K562 (cell line): ENCODE results near the gene ZSWIM1. TPM values are rescaled to one million over a fixed set of nuclear protein-coding genes. Genes with fewer than 3 reads are reported as not detected.

Source experiments
- BCL6 ChIP-seq: fragments of 250-450 bp; sonication (Bioruptor Pico); IDR thresholded peaks from 2 replicates; pipeline ENCODE4 v1.4.0; 2020
- E2F5 ChIP-seq: sonication (generic); formaldehyde crosslinking; IDR thresholded peaks from 2 replicates; pipeline ENCODE4 v1.8.0; 2022; ENCODE audit warnings: mild to moderate bottlenecking, missing genetic modification reagents
- HDAC2 ChIP-seq: fragments of 450-650 bp; IDR thresholded peaks from 2 replicates; pipeline ENCODE4 v1.6.1; 2016; ENCODE audit warnings: mild to moderate bottlenecking
- HDGF ChIP-seq: fragments of 450-650 bp; IDR thresholded peaks from 2 replicates; pipeline ENCODE4 v1.6.1; 2016
- IRF1 ChIP-seq: sonication (generic); formaldehyde crosslinking; IDR thresholded peaks from 2 replicates; pipeline ENCODE4 v1.8.0; 2022; ENCODE audit warnings: missing genetic modification reagents, mild to moderate bottlenecking, borderline replicate concordance
- KAT2B ChIP-seq: IDR thresholded peaks from one replicate; pipeline ENCODE4 v1.6.1; 2012; ENCODE audit warnings: low read depth, mild to moderate bottlenecking, control low read depth, inconsistent platforms, low read length, moderate library complexity
- KAT8 ChIP-seq: fragments of 450-650 bp; IDR thresholded peaks from 2 replicates; pipeline ENCODE4 v1.6.1; 2016; ENCODE audit warnings: low read depth, mild to moderate bottlenecking
- MCM3 ChIP-seq: fragments of 450-650 bp; IDR thresholded peaks from 2 replicates; pipeline ENCODE4 v1.6.1; 2016
- MEIS2 ChIP-seq: fragments of 450-650 bp; IDR thresholded peaks from 2 replicates; pipeline ENCODE4 v1.6.1; 2014; ENCODE audit warnings: mild to moderate bottlenecking; ENCODE audit not compliant: partially characterized antibody
- PHB2 ChIP-seq: fragments of 450-650 bp; IDR thresholded peaks from 2 replicates; pipeline ENCODE4 v1.6.1; 2017; ENCODE audit warnings: low read depth
- PHF21A ChIP-seq: fragments of 450-650 bp; IDR thresholded peaks from 2 replicates; pipeline ENCODE4 v1.6.1; 2017; ENCODE audit warnings: low read depth, borderline replicate concordance
- PML ChIP-seq: IDR thresholded peaks from 2 replicates; pipeline ENCODE4 v1.6.1; 2012; ENCODE audit warnings: low read length, inconsistent platforms
- SMAD3 ChIP-seq: fragments of 450-650 bp; formaldehyde crosslinking; conservative IDR thresholded peaks from 2 replicates; pipeline ENCODE4 v1.4.0; 2020; ENCODE audit warnings: mild to moderate bottlenecking
- SNRNP70 ChIP-seq: fragments of 200-400 bp; formaldehyde crosslinking; optimal IDR thresholded peaks from 2 replicates; pipeline ENCODE3; 2017; ENCODE audit warnings: low read depth, low read length
- SRSF1 ChIP-seq: fragments of 200-400 bp; formaldehyde crosslinking; IDR thresholded peaks from 2 replicates; pipeline ENCODE4 v1.6.1; 2017; ENCODE audit warnings: mild to moderate bottlenecking, low read depth, low read length, moderate library complexity
- STAT5A ChIP-seq: IDR thresholded peaks from 2 replicates; pipeline ENCODE4 v1.6.1; 2012; ENCODE audit warnings: low read length, inconsistent platforms, borderline replicate concordance
- TAL1 ChIP-seq: fragments of 450-650 bp; IDR thresholded peaks from 2 replicates; pipeline ENCODE4 v1.6.1; 2016; ENCODE audit warnings: mild to moderate bottlenecking
- ZBED1 ChIP-seq: IDR thresholded peaks from 2 replicates; pipeline ENCODE4 v1.6.1; 2014
- ZBTB12 ChIP-seq: fragments of 250-450 bp; sonication (Bioruptor Pico); IDR thresholded peaks from 2 replicates; pipeline ENCODE4 v1.4.0; 2020
- ZBTB43 ChIP-seq: sonication (generic); formaldehyde crosslinking; IDR thresholded peaks from 2 replicates; pipeline ENCODE4 v1.8.0; 2023; ENCODE audit warnings: mild to moderate bottlenecking, missing genetic modification reagents
- ZNF280B ChIP-seq: fragments of 250-450 bp; sonication (Bioruptor Pico); IDR thresholded peaks from 2 replicates; pipeline ENCODE4 v1.5.1; 2021; ENCODE audit warnings: mild to moderate bottlenecking
- ZNF695 ChIP-seq: fragments of 450-650 bp; formaldehyde crosslinking; IDR thresholded peaks from 2 replicates; pipeline ENCODE4 v1.4.0; 2020; ENCODE audit warnings: mild to moderate bottlenecking, moderate library complexity
- ZNF764 ChIP-seq: fragments of 250-450 bp; sonication (Bioruptor Pico); IDR thresholded peaks from 2 replicates; pipeline ENCODE4 v1.4.0; 2020; ENCODE audit warnings: low read depth, mild to moderate bottlenecking, moderate library complexity
- ZSCAN29 ChIP-seq: fragments of 450-650 bp; IDR thresholded peaks from 2 replicates; pipeline ENCODE4 v1.6.1; 2017
- polyA plus RNA-seq, 8 experiments: library from polyadenylated mRNA; depleted of rRNA in 4 of 8; stranded (reverse) in 5 of 8; unstranded in 3 of 8; fragments of >200 nt; fragmentation: Nextera tagmentation in 2 of 8; fragmentation: Illumina TruSeq in 1 of 8; extraction: Ambion mirVana in 2 of 8; extraction: Trizol in 1 of 8; gene quantifications; 2 replicates each; pipeline versions ENCODE4 v1.2.1 to v1.2.3, GENCODE V29; 2011 to 2014; ENCODE audit warnings: inconsistent platforms in 1 of 8, missing spikeins in 1 of 8
- total RNA-seq, 7 experiments: library from RNA; depleted of rRNA in 6 of 7; stranded (reverse); fragments of >200 nt in 6 of 7; fragmentation: Illumina TruSeq in 2 of 7; extraction: Trizol in 2 of 7; gene quantifications; 2 replicates each; pipeline versions ENCODE4 v1.2.1 to v1.2.3, GENCODE V29; 2011 to 2021; ENCODE audit warnings: low replicate concordance in 1 of 7
- TF ChIP-seq, protein P1 (sequence below): sonication (generic); formaldehyde crosslinking; IDR thresholded peaks from 2 replicates; pipeline ENCODE4 v1.9.0; 2022; ENCODE audit warnings: mild to moderate bottlenecking, missing genetic modification reagents

Gene ZSWIM1
- total and polyA plus RNA-seq, 9 of the 15 experiments (the other 6 are each of a cell fraction or from before 2014, with no cell fraction given), result 2.5 to 15.6 (median 9.5) TPM

DNA sequence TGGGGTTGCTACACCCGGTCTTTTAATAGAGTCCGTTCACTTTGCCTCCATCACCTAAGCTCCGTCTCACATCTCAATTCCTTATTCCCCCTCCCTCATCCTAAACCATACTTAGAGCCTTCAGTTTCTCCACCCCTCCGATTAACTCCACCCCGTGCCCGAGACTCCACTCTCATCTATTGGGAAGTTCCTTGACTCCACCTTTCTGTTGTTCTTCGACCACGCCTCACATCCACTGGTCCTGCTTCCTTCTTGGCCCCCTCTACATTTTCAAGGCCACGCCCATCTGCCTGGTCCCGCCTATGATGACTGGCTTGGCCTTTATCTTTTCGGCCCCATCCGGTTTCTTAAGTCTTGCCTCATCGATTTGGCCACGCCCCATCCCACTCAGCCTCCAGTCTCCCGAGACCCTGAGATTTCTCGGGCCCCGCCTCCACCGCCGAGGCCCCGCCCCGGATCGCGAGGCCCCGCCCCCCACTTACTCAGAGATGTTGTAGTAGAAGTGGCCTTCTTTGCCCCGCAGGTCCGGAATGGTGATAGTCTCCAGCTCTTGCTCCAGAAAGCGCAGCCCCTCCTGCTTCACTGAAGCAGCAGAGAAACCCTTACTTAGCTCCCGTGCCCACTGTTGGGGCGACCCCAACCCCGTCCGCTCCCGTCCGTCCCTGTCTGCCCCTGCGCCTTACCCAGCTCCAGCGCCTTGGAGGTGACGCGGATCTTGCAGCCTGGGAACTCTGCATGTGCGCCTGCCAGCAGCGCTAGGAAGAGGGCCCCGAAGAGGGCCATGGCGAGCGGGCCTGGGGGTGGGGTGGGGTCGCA lies 29.9 kb downstream of the ZSWIM1 start (continued):
- TF ChIP-seq, protein P1, sequence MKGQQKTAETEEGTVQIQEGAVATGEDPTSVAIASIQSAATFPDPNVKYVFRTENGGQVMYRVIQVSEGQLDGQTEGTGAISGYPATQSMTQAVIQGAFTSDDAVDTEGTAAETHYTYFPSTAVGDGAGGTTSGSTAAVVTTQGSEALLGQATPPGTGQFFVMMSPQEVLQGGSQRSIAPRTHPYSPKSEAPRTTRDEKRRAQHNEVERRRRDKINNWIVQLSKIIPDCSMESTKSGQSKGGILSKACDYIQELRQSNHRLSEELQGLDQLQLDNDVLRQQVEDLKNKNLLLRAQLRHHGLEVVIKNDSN (CRISPR knock-in tag), result peak; percentile 45; the same call in 1 of the 2 replicates
- TF ChIP-seq ZNF280B (CRISPR knock-in tag) (no peak), PHB2 (no peak; the same call in 1 of the 2 replicates), IRF1 (no peak), TAL1 (peak; percentile 27; the same call in 1 of the 2 replicates), MEIS2 (peak; percentile 20), KAT8 (no peak), E2F5 (CRISPR knock-in tag) (no peak), ZBTB43 (CRISPR knock-in tag) (no peak), ZSCAN29 (no peak), ZNF764 (CRISPR knock-in tag) (no peak), PHF21A (no peak), PML (no peak), ZNF695 (CRISPR knock-in tag) (no peak), ZBED1 (0 out of 2 replicates have a peak, but pooled peaks have one; percentile 57), ZBTB12 (CRISPR knock-in tag) (no peak), HDAC2 (0 out of 2 replicates have a peak, but pooled peaks have one; percentile 30), HDGF (peak; percentile 97), SRSF1 (no peak), BCL6 (no peak), SNRNP70 (no peak), MCM3 (no peak), STAT5A (no peak), SMAD3 (CRISPR knock-in tag) (no peak), KAT2B (no peak)
